Measurements from ENCODE around the gene KRTAP23-1. TPM values are rescaled to one million over a fixed set of nuclear protein-coding genes. Genes with fewer than 3 reads are reported as not detected.

Gene KRTAP23-1, protein sequence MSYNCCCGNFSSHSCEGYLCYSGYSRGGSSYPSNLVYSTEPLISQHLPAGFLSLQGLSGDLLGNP
- total RNA-seq: not detected

DNA sequence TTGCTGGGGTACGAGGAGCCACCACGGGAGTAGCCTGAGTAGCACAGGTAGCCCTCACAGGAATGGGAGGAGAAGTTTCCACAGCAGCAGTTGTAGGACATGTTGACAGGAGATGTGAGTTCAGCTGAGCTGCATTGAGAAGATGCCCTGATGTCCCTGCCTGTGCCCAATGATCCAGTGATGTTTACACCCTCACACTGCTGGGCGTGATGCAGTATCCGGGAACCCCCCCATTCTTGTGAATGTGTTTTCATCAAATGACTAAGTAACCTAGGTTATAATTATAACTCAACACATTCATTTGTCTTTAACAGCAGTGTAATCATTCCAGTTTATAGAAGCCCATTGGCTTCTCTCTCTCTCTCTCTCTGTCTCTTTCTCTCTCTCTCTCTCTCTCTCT is at the start of gene KRTAP23-1:
TSS of gene KRTAP23-1 (minus strand) at position 101 of the 400 bp plus-strand sequence. CDS start at position 101, 0 bp downstream.
- Histone ChIP-seq H3K4me1 (no peaks in the 10 kb centered on the region), H3K4me3 (no peak within 1 kb of the TSS), H3K9me3 (no peaks in the 10 kb centered on the region), H3K27ac (no peak within 1 kb of the TSS), H3K36me3 (no peaks in the 10 kb centered on the region), H3K27me3 (no peaks in the 10 kb centered on the region)
- no peak for ATAC-seq
- intact Hi-C loops (cut with DNase I; ENCODE audit: low total_unique reads) (loop anchor here (10.0 kb wide), 1 partner anchor 386 kb away; no protein-coding TSS in a partner anchor), in situ Hi-C loops (cut with MboI; ENCODE audit: low sequenced_read_pairs in 4 of 4) (loop anchor here in 2 of 4 donors (25.0 kb wide), 1 partner anchor 739 kb away; no protein-coding TSS in a partner anchor)
- TF ChIP-seq POLR2A (IDR thresholded peaks at IDR 0.05): no peak
- TF ChIP-seq, protein P1, sequence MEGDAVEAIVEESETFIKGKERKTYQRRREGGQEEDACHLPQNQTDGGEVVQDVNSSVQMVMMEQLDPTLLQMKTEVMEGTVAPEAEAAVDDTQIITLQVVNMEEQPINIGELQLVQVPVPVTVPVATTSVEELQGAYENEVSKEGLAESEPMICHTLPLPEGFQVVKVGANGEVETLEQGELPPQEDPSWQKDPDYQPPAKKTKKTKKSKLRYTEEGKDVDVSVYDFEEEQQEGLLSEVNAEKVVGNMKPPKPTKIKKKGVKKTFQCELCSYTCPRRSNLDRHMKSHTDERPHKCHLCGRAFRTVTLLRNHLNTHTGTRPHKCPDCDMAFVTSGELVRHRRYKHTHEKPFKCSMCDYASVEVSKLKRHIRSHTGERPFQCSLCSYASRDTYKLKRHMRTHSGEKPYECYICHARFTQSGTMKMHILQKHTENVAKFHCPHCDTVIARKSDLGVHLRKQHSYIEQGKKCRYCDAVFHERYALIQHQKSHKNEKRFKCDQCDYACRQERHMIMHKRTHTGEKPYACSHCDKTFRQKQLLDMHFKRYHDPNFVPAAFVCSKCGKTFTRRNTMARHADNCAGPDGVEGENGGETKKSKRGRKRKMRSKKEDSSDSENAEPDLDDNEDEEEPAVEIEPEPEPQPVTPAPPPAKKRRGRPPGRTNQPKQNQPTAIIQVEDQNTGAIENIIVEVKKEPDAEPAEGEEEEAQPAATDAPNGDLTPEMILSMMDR (IDR thresholded peaks at IDR 0.05 in 4 of 5, conservative IDR thresholded peaks at IDR 0.05 in 1 of 5): no peak
- DNase-seq: no peak

DNA sequence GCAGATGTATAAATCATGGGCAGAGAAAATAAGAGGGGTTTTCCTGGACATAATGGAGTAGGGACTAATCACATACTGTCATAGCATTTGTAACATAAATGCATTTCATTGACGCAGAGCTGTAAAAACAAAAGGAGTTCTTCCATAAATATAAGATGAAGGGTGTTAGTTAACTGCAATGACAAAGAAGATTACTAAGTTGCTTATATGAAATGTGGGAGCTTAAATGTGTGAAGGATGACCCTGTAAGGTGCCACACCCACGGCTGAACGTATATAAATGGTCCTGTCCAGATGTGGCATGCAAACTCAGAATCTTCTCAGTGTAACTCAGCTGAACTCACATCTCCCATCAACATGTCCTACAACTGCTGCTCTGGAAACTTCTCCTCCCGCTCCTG is 47.3 kb upstream of the KRTAP23-1 start, which contains the start of gene KRTAP13-1:
TSS of gene KRTAP13-1 (plus strand) at position 301 of the 400 bp plus-strand sequence. CDS start at position 357, 56 bp downstream.
- Histone ChIP-seq H3K27me3 (no peaks in the 10 kb centered on the region), H3K4me1 (no peaks in the 10 kb centered on the region), H3K9me3 (no peaks in the 10 kb centered on the region), H3K27ac (no peak within 1 kb of the TSS), H3K36me3 (no peaks in the 10 kb centered on the region), H3K4me3 (no peak within 1 kb of the TSS)
- intact Hi-C loops (cut with DNase I; ENCODE audit: low total_unique reads) (no loop called here), in situ Hi-C loops (cut with MboI; ENCODE audit: low sequenced_read_pairs in 4 of 4) (no loop called here)
- ATAC-seq: no peak
- no peak for DNase-seq
- TF ChIP-seq, protein P1 (IDR thresholded peaks at IDR 0.05 in 4 of 5, conservative IDR thresholded peaks at IDR 0.05 in 1 of 5): no peak

DNA sequence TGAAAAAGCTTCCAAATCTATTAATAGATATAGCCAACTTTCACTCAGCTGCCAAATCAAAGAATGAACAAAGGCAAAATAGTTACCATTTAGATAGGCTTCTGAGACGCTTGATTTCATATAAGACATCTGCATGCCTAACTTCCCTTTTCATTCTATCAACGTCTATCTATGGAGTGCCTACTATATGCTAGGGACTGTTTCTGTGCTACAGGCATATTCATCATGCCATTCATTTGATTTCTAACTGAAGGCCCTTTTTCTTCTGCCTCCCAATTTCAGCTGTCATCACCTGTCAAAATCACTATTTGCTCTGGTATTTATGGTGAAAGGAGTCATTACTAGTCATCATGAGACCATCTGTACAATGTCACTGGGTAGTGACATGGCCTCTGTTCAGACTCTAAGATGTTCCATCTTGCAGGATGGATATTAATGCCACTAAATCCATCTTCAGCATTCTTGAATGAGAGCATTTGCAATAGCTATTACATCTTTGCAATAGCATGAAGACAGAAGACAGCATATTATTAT is 43.2 kb upstream of the KRTAP23-1 start:
- DNase-seq (no peak), ATAC-seq (no peak)
- in situ Hi-C loops (cut with MboI; ENCODE audit: low sequenced_read_pairs in 4 of 4): no loop called here
- no peaks in the 10 kb centered on the region for H3K36me3 ChIP-seq
- TF ChIP-seq, protein P1 (IDR thresholded peaks at IDR 0.05 in 4 of 5, conservative IDR thresholded peaks at IDR 0.05 in 1 of 5): no peak
- no peak for TF ChIP-seq POLR2A (IDR thresholded peaks at IDR 0.05)
- H3K4me1 ChIP-seq: no peaks in the 10 kb centered on the region
- H3K9me3 ChIP-seq: no peaks in the 10 kb centered on the region
- intact Hi-C loops (cut with DNase I; ENCODE audit: low total_unique reads): no loop called here
- H3K4me3 ChIP-seq: no peak overlapping the region
- H3K27me3 ChIP-seq: no peaks in the 10 kb centered on the region
- no peak overlapping the region for H3K27ac ChIP-seq

DNA sequence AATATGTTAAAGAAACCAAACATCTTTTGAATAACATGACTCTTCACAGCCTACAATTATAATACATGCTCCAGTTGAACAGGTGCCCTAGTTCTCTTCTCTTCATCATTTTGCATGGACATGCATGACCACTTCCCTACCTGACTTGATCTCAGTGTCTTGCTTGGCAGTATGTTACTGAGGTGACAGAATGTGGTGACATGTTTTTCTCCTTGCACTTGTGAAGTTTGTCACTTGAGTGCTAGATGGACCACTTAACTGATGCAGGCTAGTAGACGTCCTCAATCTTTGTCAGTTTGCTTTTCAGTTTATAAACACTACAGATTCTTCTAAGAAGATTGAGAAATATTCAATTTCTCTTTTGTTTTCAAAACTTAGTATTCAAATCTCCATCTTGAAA is 33.8 kb upstream of the KRTAP23-1 start:
- in situ Hi-C loops (cut with MboI; ENCODE audit: low sequenced_read_pairs in 4 of 4): no loop called here
- Histone ChIP-seq H3K4me3 (no peak overlapping the region), H3K27me3 (no peaks in the 10 kb centered on the region), H3K9me3 (no peaks in the 10 kb centered on the region), H3K36me3 (no peaks in the 10 kb centered on the region), H3K27ac (no peak overlapping the region), H3K4me1 (no peaks in the 10 kb centered on the region)
- ATAC-seq (no peak), DNase-seq (no peak)
- intact Hi-C loops (cut with DNase I; ENCODE audit: low total_unique reads): no loop called here
- TF ChIP-seq, protein P1 (IDR thresholded peaks at IDR 0.05 in 4 of 5, conservative IDR thresholded peaks at IDR 0.05 in 1 of 5): no peak
- TF ChIP-seq POLR2A (IDR thresholded peaks at IDR 0.05): no peak
